MM.1S (cell line): ENCODE results near the gene DDX23.

Experiments used
- DNase-seq: peaks from one replicate; pipeline ENCODE4 v3.0.0-alpha.2; 2015
- H2AFZ ChIP-seq: fragments of 300-600 bp; sonication (generic); 2 replicates; pipeline ENCODE4 v1.6.0; 2016; ENCODE audit warnings: antibody characterized with exemption, low read length
- H3F3A ChIP-seq: fragments of 300-600 bp; sonication (generic); 2 replicates; pipeline ENCODE4 v1.6.1; 2016; ENCODE audit warnings: mild to moderate bottlenecking, antibody characterized with exemption, low read length, moderate library complexity, mixed read lengths; ENCODE audit not compliant: insufficient read depth
- H3K27ac ChIP-seq: fragments of 300-600 bp; sonication (generic); 2 replicates; pipeline ENCODE4 v1.5.1; 2016; ENCODE audit warnings: mild to moderate bottlenecking, low read length
- H3K27me3 ChIP-seq: fragments of 300-600 bp; sonication (generic); replicated peaks from 2 replicates; pipeline ENCODE4 v1.6.0; 2016; ENCODE audit warnings: low read length; ENCODE audit not compliant: insufficient read depth
- H3K36me3 ChIP-seq: fragments of 300-600 bp; sonication (generic); replicated peaks from 2 replicates; pipeline ENCODE4 v1.6.1; 2016; ENCODE audit warnings: mild to moderate bottlenecking, low read length, mixed read lengths; ENCODE audit not compliant: insufficient read depth
- H3K4me1 ChIP-seq: fragments of 300-600 bp; sonication (generic); 2 replicates; pipeline ENCODE4 v1.6.1; 2016; ENCODE audit warnings: low read length, mixed read lengths
- H3K4me2 ChIP-seq: fragments of 300-600 bp; sonication (generic); 2 replicates; pipeline ENCODE4 v1.6.0; 2016; ENCODE audit warnings: low read depth, low read length
- H3K4me3 ChIP-seq: fragments of 300-600 bp; sonication (generic); 2 replicates; pipeline ENCODE4 v1.5.1; 2016; ENCODE audit warnings: low read length, mixed read lengths
- H3K79me2 ChIP-seq: fragments of 300-600 bp; sonication (generic); 2 replicates; pipeline ENCODE4 v1.6.1; 2016; ENCODE audit warnings: mixed run types, low read length, mixed read lengths
- H3K9ac ChIP-seq: fragments of 300-600 bp; sonication (generic); 2 replicates; pipeline ENCODE4 v1.6.1; 2016; ENCODE audit warnings: low read length, mixed read lengths
- H3K9me2 ChIP-seq: fragments of 300-600 bp; sonication (generic); replicated peaks from 2 replicates; pipeline ENCODE4 v1.6.1; 2016; ENCODE audit warnings: mild to moderate bottlenecking, low read length, mixed read lengths; ENCODE audit not compliant: insufficient read depth
- H3K9me3 ChIP-seq: fragments of 300-600 bp; sonication (generic); replicated peaks from 2 replicates; pipeline ENCODE4 v1.6.1; 2016; ENCODE audit warnings: mild to moderate bottlenecking, low read length, mixed read lengths; ENCODE audit not compliant: insufficient read depth
- H4K20me1 ChIP-seq: fragments of 300-600 bp; sonication (generic); 2 replicates; pipeline ENCODE4 v1.6.1; 2016; ENCODE audit warnings: mild to moderate bottlenecking, low read length, moderate library complexity, mixed read lengths; ENCODE audit not compliant: insufficient read depth
- CTCF ChIP-seq: fragments of 300-600 bp; sonication (generic); IDR thresholded peaks from 2 replicates; pipeline ENCODE4 v1.5.1; 2016; ENCODE audit warnings: antibody characterized with exemption, low read length, mixed read lengths
- EZH2 ChIP-seq: fragments of 300-600 bp; sonication (generic); optimal IDR thresholded peaks from 2 replicates; pipeline ENCODE3; 2017; ENCODE audit warnings: low read depth, mild to moderate bottlenecking, antibody characterized with exemption, low read length, mixed read lengths
- EZH2phosphoT487 ChIP-seq: fragments of 300-600 bp; sonication (generic); IDR thresholded peaks from 2 replicates; pipeline ENCODE4 v1.6.1; 2018; ENCODE audit warnings: antibody characterized with exemption, low read length

DDX23 gene

GRCh38 chr12:48819986-48820725, 31.8 kb downstream of the DDX23 start:
- Histone ChIP-seq H3K4me2 (no peak overlapping the region), H3F3A (peaks cover 8% of the 10 kb centered on the region; the same call in 1 of the 2 replicates), H3K36me3 (no peaks in the 10 kb centered on the region), H4K20me1 (no peaks in the 10 kb centered on the region), H3K4me3 (no peak overlapping the region), H3K9me3 (no peaks in the 10 kb centered on the region), H3K27ac (no peak overlapping the region), H3K27me3 (peaks cover 14% of the 10 kb centered on the region), H3K9ac (no peak overlapping the region), H3K9me2 (no peaks in the 10 kb centered on the region), H3K4me1 (peaks cover 21% of the 10 kb centered on the region), H2AFZ (no peak overlapping the region), H3K79me2 (no peaks in the 10 kb centered on the region)
- TF ChIP-seq CTCF (no peak), EZH2phosphoT487 (no peak), EZH2 (no peak)
- DNase-seq = no peak

GRCh38 chr12:48818831-48819590, 33.0 kb downstream of the DDX23 start:
- Histone ChIP-seq H3K9ac (peak overlapping the region; percentile 37; the same call in 1 of the 2 replicates), H3K79me2 (no peaks in the 10 kb centered on the region), H3K27me3 (peaks cover 14% of the 10 kb centered on the region), H3K27ac (no peak overlapping the region), H3K36me3 (no peaks in the 10 kb centered on the region), H3K4me1 (peaks cover 16% of the 10 kb centered on the region; the same call in 1 of the 2 replicates), H3K4me3 (peak overlapping the region; percentile 81), H4K20me1 (no peaks in the 10 kb centered on the region), H3K9me2 (no peaks in the 10 kb centered on the region), H3K9me3 (no peaks in the 10 kb centered on the region), H3K4me2 (peak overlapping the region; percentile 97), H3F3A (peaks cover 8% of the 10 kb centered on the region; the same call in 1 of the 2 replicates), H2AFZ (peak overlapping the region; percentile 35; the same call in 1 of the 2 replicates)
- peak; percentile 27 for TF ChIP-seq CTCF
- TF ChIP-seq EZH2phosphoT487 = no peak
- DNase-seq = peak; percentile 25

- peak within 1 kb of the TSS; percentile 97 for H3K4me2 ChIP-seq
- H3K36me3 ChIP-seq = no peaks in the 10 kb centered on the region
- H3K4me1 ChIP-seq = peaks cover 14% of the 10 kb centered on the region; the same call in 1 of the 2 replicates
- DNase-seq = peak; percentile 57
- H3K9me2 ChIP-seq = no peaks in the 10 kb centered on the region
- peaks cover 5% of the 10 kb centered on the region; the same call in 1 of the 2 replicates for H3F3A ChIP-seq
- H3K27ac ChIP-seq = no peak within 1 kb of the TSS
- TF ChIP-seq CTCF = no peak
- TF ChIP-seq EZH2 = no peak
- TF ChIP-seq EZH2phosphoT487 = no peak
- no peaks in the 10 kb centered on the region for H3K9me3 ChIP-seq
- peaks cover 14% of the 10 kb centered on the region for H3K27me3 ChIP-seq
- H2AFZ ChIP-seq = peak within 1 kb of the TSS; percentile 98
- H3K9ac ChIP-seq = peak within 1 kb of the TSS; percentile 41; the same call in 1 of the 2 replicates
- no peaks in the 10 kb centered on the region for H4K20me1 ChIP-seq
- H3K79me2 ChIP-seq = no peaks in the 10 kb centered on the region
- peak within 1 kb of the TSS; percentile 81 for H3K4me3 ChIP-seq
These were observed 33.8 kb downstream of the DDX23 start, which contains the start of gene CACNB3 for GRCh38 chr12:48817873-48818830. CACNB3 (plus strand) TSS chr12:48818496; CDS start chr12:48818930, 434 bp downstream.
